IMR-90 (cell line): ENCODE results near the gene NAV2. TPM values are rescaled to one million over a fixed set of nuclear protein-coding genes. Genes with fewer than 3 reads are reported as not detected.

Experiments used
- ATAC-seq: fragments of 200-7000 bp; cut with Tn5 transposase; 2 replicates; pipeline ENCODE4 v1.9.1; 2020; ENCODE audit warnings: low read depth, mild to moderate bottlenecking, moderate library complexity
- BruUV-seq: library from RNA; stranded (reverse); fragments of 400-500 nt; replicated peaks from 2 replicates; lab custom pipeline; 2021; lab: Mats Ljungman, UMichigan
- CTCF ChIA-PET: fragments of 300-600 bp; formaldehyde crosslinking; extraction: SDS; loops from one replicate; lab custom pipeline; 2021; ENCODE audit warnings: antibody characterized with exemption; lab: Yijun Ruan, JAX
- POLR2A ChIA-PET: fragments of 300-600 bp; sonication (Branson Sonifier 250); formaldehyde crosslinking; loops from one replicate; lab custom pipeline; 2022; ENCODE audit warnings: antibody characterized with exemption; ENCODE audit not compliant: unreplicated experiment; lab: Charles Lee
- DNase-seq: peaks from one replicate; pipeline ENCODE4 v3.0.0; 2013
- H2AFZ ChIP-seq: replicated peaks from 2 replicates; pipeline ENCODE3; 2013; ENCODE audit warnings: low read length, mild to moderate bottlenecking; ENCODE audit not compliant: poor library complexity
- H2AK5ac ChIP-seq: 2 replicates; pipeline ENCODE4 v1.6.1; 2013; ENCODE audit warnings: low read depth, low read length, inconsistent platforms
- H2AK9ac ChIP-seq: replicated peaks from 2 replicates; pipeline ENCODE3; 2013; ENCODE audit warnings: mild to moderate bottlenecking, low read depth, low read length, moderate library complexity; ENCODE audit not compliant: poor library complexity
- H2BK120ac ChIP-seq: 2 replicates; pipeline ENCODE4 v1.6.1; 2013; ENCODE audit warnings: low read depth, low read length, inconsistent platforms
- H2BK15ac ChIP-seq: 3 replicates; pipeline ENCODE4 v1.6.1; 2013; ENCODE audit warnings: low read depth, low read length, inconsistent platforms
- H2BK20ac ChIP-seq: 2 replicates; pipeline ENCODE4 v1.6.1; 2013; ENCODE audit warnings: low read depth, mild to moderate bottlenecking, inconsistent platforms, low read length, moderate library complexity
- H2BK5ac ChIP-seq: 2 replicates; pipeline ENCODE4 v1.6.1; 2013; ENCODE audit warnings: mild to moderate bottlenecking, low read depth, low read length, inconsistent platforms; ENCODE audit not compliant: poor library complexity, severe bottlenecking
- H3K14ac ChIP-seq: replicated peaks from 2 replicates; pipeline ENCODE4 v1.6.1; 2013; ENCODE audit warnings: low read depth, low read length, inconsistent platforms
- H3K18ac ChIP-seq: 2 replicates; pipeline ENCODE4 v1.6.1; 2013; ENCODE audit warnings: low read depth, low read length, control low read depth
- H3K23ac ChIP-seq: 2 replicates; pipeline ENCODE4 v1.6.1; 2013; ENCODE audit warnings: low read depth, low read length, inconsistent platforms
- H3K27ac ChIP-seq: 2 replicates; pipeline ENCODE4 v1.5.1; 2013; ENCODE audit warnings: mild to moderate bottlenecking, control low read depth, low read length; ENCODE audit not compliant: insufficient read depth
- H3K27me3 ChIP-seq: 2 replicates; pipeline ENCODE4 v1.6.1; 2013; ENCODE audit warnings: low read length; ENCODE audit not compliant: control insufficient read depth, insufficient read depth
- H3K36me3 ChIP-seq: 2 replicates; pipeline ENCODE4 v1.6.1; 2013; ENCODE audit warnings: low read length, mixed read lengths; ENCODE audit not compliant: control insufficient read depth, insufficient read depth
- H3K4ac ChIP-seq: 2 replicates; pipeline ENCODE4 v1.6.1; 2013; ENCODE audit warnings: low read depth, low read length, inconsistent platforms
- H3K4me1 ChIP-seq: 2 replicates; pipeline ENCODE4 v1.6.1; 2013; ENCODE audit warnings: low read length, mixed read lengths; ENCODE audit not compliant: control insufficient read depth, insufficient read depth
- H3K4me2 ChIP-seq: 2 replicates; pipeline ENCODE4 v1.6.1; 2013; ENCODE audit warnings: low read depth, mild to moderate bottlenecking, control low read depth, low read length, moderate library complexity
- H3K4me3 ChIP-seq: 2 replicates; pipeline ENCODE4 v1.5.1; 2013; ENCODE audit warnings: low read depth, mild to moderate bottlenecking, control low read depth, low read length, moderate library complexity; ENCODE audit not compliant: insufficient read depth
- H3K56ac ChIP-seq: 2 replicates; pipeline ENCODE4 v1.6.1; 2013; ENCODE audit warnings: low read length, inconsistent platforms; ENCODE audit not compliant: insufficient read depth; ENCODE audit errors: extremely low read depth
- H3K79me1 ChIP-seq, 2 experiments: 2 replicates each; pipeline ENCODE4 v1.6.1; 2013; ENCODE audit warnings: low read length in 2 of 2, inconsistent platforms in 1 of 2, low read depth in 1 of 2
- H3K9ac ChIP-seq: 2 replicates; pipeline ENCODE4 v1.6.1; 2013; ENCODE audit warnings: low read depth, low read length, control low read depth
- H3K9me1 ChIP-seq: 2 replicates; pipeline ENCODE4 v1.6.1; 2013; ENCODE audit warnings: low read length, inconsistent platforms; ENCODE audit not compliant: insufficient read depth
- H3K9me3 ChIP-seq: 2 replicates; pipeline ENCODE4 v1.6.1; 2013; ENCODE audit warnings: low read length; ENCODE audit not compliant: control insufficient read depth, insufficient read depth
- H4K20me1 ChIP-seq: 2 replicates; pipeline ENCODE4 v1.6.1; 2013; ENCODE audit warnings: low read length, inconsistent platforms; ENCODE audit not compliant: insufficient read depth
- H4K5ac ChIP-seq: 2 replicates; pipeline ENCODE4 v1.6.1; 2013; ENCODE audit warnings: mild to moderate bottlenecking, low read depth, low read length, control low read depth
- H4K8ac ChIP-seq, 2 experiments: 2 replicates each; pipeline ENCODE4 v1.6.1; 2013; ENCODE audit warnings: low read depth in 2 of 2, low read length in 2 of 2, control low read depth in 1 of 2, inconsistent platforms in 1 of 2
- H4K91ac ChIP-seq: 2 replicates; pipeline ENCODE4 v1.6.1; 2013; ENCODE audit warnings: low read depth, low read length, inconsistent platforms; ENCODE audit not compliant: insufficient read depth
- MXI1 ChIP-seq: IDR thresholded peaks from 2 replicates; pipeline ENCODE4 v1.6.1; 2012; ENCODE audit warnings: low read depth, mild to moderate bottlenecking, low read length, moderate library complexity, borderline replicate concordance
- NFE2L2 ChIP-seq: fragments of 150-350 bp; IDR thresholded peaks from 2 replicates; pipeline ENCODE4 v1.6.1; 2016; ENCODE audit warnings: low read depth, mild to moderate bottlenecking, low read length
- RAD21 ChIP-seq: IDR thresholded peaks from 2 replicates; pipeline ENCODE4 v1.6.1; 2012; ENCODE audit warnings: low read length, improper control_type of control experiment
- RCOR1 ChIP-seq: IDR thresholded peaks from 2 replicates; pipeline ENCODE4 v1.6.1; 2012; ENCODE audit warnings: mild to moderate bottlenecking, low read length, improper control_type of control experiment; ENCODE audit not compliant: insufficient replicate concordance
- WGBS, 2 experiments: methylation state at CpG; one replicate each; pipeline versions ENCODE4 v1.1.5 to v1.1.7; 2013; ENCODE audit warnings: missing lambda C conversion rate in 2 of 2; ENCODE audit not compliant: insufficient read length in 1 of 2; ENCODE audit errors: extremely low coverage in 2 of 2; 5-methylcytosine and 5-hydroxymethylcytosine counted together
- dilution Hi-C: fragments of 300-500 bp; cut with HindIII; formaldehyde crosslinking; loops from one replicate; pipeline ENCODE4 v1.14.3; 2018; ENCODE audit warnings: low sequenced_read_pairs; ENCODE audit not compliant: unreplicated experiment
- in situ Hi-C: fragments of 300-500 bp; cut with MboI; formaldehyde crosslinking; loops from 3 replicates; pipeline ENCODE4 v1.14.3; 2019; ENCODE audit warnings: low sequenced_read_pairs, inconsistent platforms, mixed read lengths
- intact Hi-C: fragments of 100-400 bp; cut with micrococcal nuclease; formaldehyde crosslinking; loops from 2 replicates; pipeline ENCODE4 v1.10.0; 2022
- polyA plus RNA-seq, 3 experiments: library from polyadenylated mRNA; depleted of rRNA; stranded (reverse); fragments of >200 nt; gene quantifications; 2 replicates each; pipeline ENCODE4 v1.2.3, GENCODE V29; 2012; ENCODE audit warnings: low replicate concordance in 1 of 3
- total RNA-seq: library from RNA; depleted of rRNA; stranded (reverse); fragments of >200 nt; gene quantifications from 2 replicates; pipeline ENCODE4 v1.2.3, GENCODE V29; 2012

The NAV2 gene
- total and polyA plus RNA-seq, 2 of the 4 experiments (the other 2 are of a cell fraction), result 4.5 to 12.6 TPM

DNA sequence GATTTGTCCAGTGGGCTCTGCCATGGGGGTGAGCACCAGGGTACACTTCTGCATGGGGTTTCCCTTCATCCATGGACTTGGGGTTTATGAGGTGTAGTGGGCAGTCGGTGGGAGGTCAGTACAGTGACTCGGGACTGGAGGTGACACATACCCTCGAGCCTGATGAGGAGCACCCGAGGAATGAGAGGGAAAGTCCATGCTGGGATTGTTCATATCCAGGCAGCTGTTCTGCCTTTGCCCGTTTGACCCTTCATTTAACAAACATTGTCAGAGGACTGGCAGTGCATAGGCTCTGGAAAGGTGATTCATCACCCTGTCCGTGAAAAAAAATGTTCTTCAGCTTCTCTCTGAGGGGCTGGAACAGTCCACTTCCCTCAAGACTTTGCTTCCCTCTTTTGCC, 2.7 kb downstream of the NAV2 start (continued):
- peak; percentile 78 for TF ChIP-seq RCOR1

DNA sequence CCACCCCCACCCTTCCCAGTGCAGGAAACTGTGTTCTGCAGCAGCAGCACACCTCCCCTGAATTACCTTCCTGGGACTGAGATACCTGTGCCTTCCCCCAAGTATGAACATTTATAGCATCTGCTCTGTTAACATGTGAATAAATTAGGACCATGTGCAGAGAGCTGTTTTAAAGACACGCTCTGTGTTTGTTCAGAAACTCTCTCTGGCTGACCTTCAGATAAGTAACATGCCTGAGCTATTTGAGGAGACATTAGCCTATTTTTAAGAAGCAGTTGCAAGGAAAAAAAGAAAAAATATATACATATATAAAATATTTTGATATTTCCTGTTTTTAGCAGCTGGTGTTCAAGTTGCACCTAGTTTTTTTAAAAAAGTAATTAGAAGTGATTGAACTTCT, 5.4 kb downstream of the NAV2 start:
- no peaks in the 10 kb centered on the region for H3K9me3 ChIP-seq
- H2AFZ ChIP-seq, result no peak overlapping the region
- H3K4me1 ChIP-seq, result peaks cover 27% of the 10 kb centered on the region
- ChIA-PET CTCF (interaction anchor here (1.0 kb wide), 1 partner anchor 25 kb away, joined by 3 read pairs; no protein-coding TSS in a partner anchor), POLR2A (no interaction called here)
- no peak overlapping the region for H3K56ac ChIP-seq
- no peak overlapping the region for H2BK120ac ChIP-seq
- no TSS peak for BruUV-seq
- H3K23ac ChIP-seq, result no peak overlapping the region
- no peak overlapping the region for H3K9ac ChIP-seq
- H3K14ac ChIP-seq, result no peak overlapping the region
- H3K79me1 ChIP-seq, result peaks cover 56 to 82% of the 10 kb centered on the region in 2 experiments
- in situ Hi-C loops, result no loop called here
- TF ChIP-seq NFE2L2 (no peak), RAD21 (no peak), MXI1 (no peak)
- no CpG with 5 or more reads among the region's 1 CpG for WGBS, 2 experiments
- no peak for ATAC-seq
- no peak overlapping the region for H3K4ac ChIP-seq
- H3K27me3 ChIP-seq, result no peaks in the 10 kb centered on the region
- no peak overlapping the region for H2BK15ac ChIP-seq
- no peak overlapping the region for H2AK5ac ChIP-seq
- peaks cover 10% of the 10 kb centered on the region; the same call in 1 of the 2 replicates for H4K20me1 ChIP-seq
- no peak overlapping the region for H2BK5ac ChIP-seq
- no peak overlapping the region for H3K4me3 ChIP-seq
- no peak overlapping the region for H3K18ac ChIP-seq
- dilution Hi-C loops, result no loop called here
- H3K9me1 ChIP-seq, result peaks cover 20% of the 10 kb centered on the region
- H4K8ac ChIP-seq, result no peak overlapping the region
- no peak overlapping the region for H2AK9ac ChIP-seq
- no peak overlapping the region for H2BK20ac ChIP-seq
- H3K4me2 ChIP-seq, result no peak overlapping the region
- no peaks in the 10 kb centered on the region for H3K36me3 ChIP-seq
- DNase-seq, result peak; percentile 23
- intact Hi-C loops, result no loop called here
- H4K91ac ChIP-seq, result no peak overlapping the region
- no peak overlapping the region for H4K5ac ChIP-seq
- H3K27ac ChIP-seq, result no peak overlapping the region
